SK-N-SH treated with all-trans-retinoic acid at 6 μM for 48 hours (cell line): ENCODE data around the gene PKM.

ENCODE experiments used
- ARNTL ChIP-seq: fragments of 450-650 bp; formaldehyde crosslinking; IDR thresholded peaks from 2 replicates; pipeline ENCODE4 v1.5.0; 2020; ENCODE audit warnings: low read depth, mild to moderate bottlenecking, moderate library complexity, borderline replicate concordance
- CSDC2 ChIP-seq: fragments of 250-450 bp; sonication (Bioruptor Pico); IDR thresholded peaks from 2 replicates; pipeline ENCODE4 v1.5.0; 2020; ENCODE audit warnings: mild to moderate bottlenecking, moderate library complexity
- GLIS3 ChIP-seq: fragments of 250-450 bp; sonication (Bioruptor Pico); IDR thresholded peaks from 2 replicates; pipeline ENCODE4 v1.5.0; 2020; ENCODE audit warnings: mild to moderate bottlenecking, moderate library complexity
- RARB ChIP-seq: fragments of 250-450 bp; sonication (Bioruptor Pico); IDR thresholded peaks from 2 replicates; pipeline ENCODE4 v1.8.0; 2021; ENCODE audit warnings: mild to moderate bottlenecking, moderate library complexity
- SNAI2 ChIP-seq: fragments of 250-450 bp; sonication (Bioruptor Pico); IDR thresholded peaks from 2 replicates; pipeline ENCODE4 v1.5.0; 2020; ENCODE audit warnings: mild to moderate bottlenecking, moderate library complexity
- TOX ChIP-seq: fragments of 250-450 bp; sonication (Bioruptor Pico); IDR thresholded peaks from 2 replicates; pipeline ENCODE4 v1.8.0; 2021; ENCODE audit warnings: mild to moderate bottlenecking, moderate library complexity, borderline replicate concordance
- TSHZ2 ChIP-seq: fragments of 250-450 bp; sonication (Bioruptor Pico); IDR thresholded peaks from 2 replicates; pipeline ENCODE4 v1.5.0; 2020; ENCODE audit warnings: mild to moderate bottlenecking, moderate library complexity
- ZFP30 ChIP-seq: fragments of 450-650 bp; formaldehyde crosslinking; IDR thresholded peaks from 2 replicates; pipeline ENCODE4 v1.5.0; 2022; ENCODE audit warnings: mild to moderate bottlenecking, moderate library complexity
- TF ChIP-seq, protein P1 (sequence below): fragments of 250-450 bp; sonication (Bioruptor Pico); IDR thresholded peaks from 2 replicates; pipeline ENCODE4 v1.8.0; 2020; ENCODE audit warnings: mild to moderate bottlenecking, moderate library complexity, borderline replicate concordance
- TF ChIP-seq, protein P2 (sequence below): fragments of 250-450 bp; sonication (Bioruptor Pico); IDR thresholded peaks from 2 replicates; pipeline ENCODE4 v1.5.1; 2021; ENCODE audit warnings: mild to moderate bottlenecking, moderate library complexity

DNA sequence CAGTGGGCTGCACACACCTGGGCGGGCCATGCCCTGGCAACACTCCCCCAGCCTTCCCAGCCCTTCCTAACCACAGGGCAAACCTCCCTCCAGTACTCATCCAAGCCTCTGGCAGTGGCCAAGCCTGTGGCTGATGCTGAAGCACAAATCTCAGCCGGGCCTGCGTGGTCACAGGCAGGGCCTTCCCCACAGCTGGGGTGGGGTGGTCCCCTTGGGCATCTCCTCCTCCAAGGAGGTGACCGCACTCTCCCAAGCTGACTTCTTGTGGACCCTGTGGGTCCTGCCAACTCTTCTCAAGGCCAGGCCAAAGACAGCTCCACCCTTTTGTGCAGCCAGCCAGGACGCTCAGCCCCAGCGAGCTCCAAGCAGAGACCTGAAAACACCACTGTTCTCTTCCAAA lies 54.8 kb downstream of the PKM start:
- TF ChIP-seq CSDC2 (CRISPR knock-in tag) (no peak), RARB (no peak), ARNTL (CRISPR knock-in tag) (no peak), ZFP30 (CRISPR knock-in tag) (no peak), TSHZ2 (CRISPR knock-in tag) (no peak), TOX (CRISPR knock-in tag) (no peak), GLIS3 (CRISPR knock-in tag) (no peak), SNAI2 (CRISPR knock-in tag) (no peak)
- TF ChIP-seq, protein P1, sequence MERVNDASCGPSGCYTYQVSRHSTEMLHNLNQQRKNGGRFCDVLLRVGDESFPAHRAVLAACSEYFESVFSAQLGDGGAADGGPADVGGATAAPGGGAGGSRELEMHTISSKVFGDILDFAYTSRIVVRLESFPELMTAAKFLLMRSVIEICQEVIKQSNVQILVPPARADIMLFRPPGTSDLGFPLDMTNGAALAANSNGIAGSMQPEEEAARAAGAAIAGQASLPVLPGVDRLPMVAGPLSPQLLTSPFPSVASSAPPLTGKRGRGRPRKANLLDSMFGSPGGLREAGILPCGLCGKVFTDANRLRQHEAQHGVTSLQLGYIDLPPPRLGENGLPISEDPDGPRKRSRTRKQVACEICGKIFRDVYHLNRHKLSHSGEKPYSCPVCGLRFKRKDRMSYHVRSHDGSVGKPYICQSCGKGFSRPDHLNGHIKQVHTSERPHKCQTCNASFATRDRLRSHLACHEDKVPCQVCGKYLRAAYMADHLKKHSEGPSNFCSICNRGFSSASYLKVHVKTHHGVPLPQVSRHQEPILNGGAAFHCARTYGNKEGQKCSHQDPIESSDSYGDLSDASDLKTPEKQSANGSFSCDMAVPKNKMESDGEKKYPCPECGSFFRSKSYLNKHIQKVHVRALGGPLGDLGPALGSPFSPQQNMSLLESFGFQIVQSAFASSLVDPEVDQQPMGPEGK (CRISPR knock-in tag) = no peak
- TF ChIP-seq, protein P2, sequence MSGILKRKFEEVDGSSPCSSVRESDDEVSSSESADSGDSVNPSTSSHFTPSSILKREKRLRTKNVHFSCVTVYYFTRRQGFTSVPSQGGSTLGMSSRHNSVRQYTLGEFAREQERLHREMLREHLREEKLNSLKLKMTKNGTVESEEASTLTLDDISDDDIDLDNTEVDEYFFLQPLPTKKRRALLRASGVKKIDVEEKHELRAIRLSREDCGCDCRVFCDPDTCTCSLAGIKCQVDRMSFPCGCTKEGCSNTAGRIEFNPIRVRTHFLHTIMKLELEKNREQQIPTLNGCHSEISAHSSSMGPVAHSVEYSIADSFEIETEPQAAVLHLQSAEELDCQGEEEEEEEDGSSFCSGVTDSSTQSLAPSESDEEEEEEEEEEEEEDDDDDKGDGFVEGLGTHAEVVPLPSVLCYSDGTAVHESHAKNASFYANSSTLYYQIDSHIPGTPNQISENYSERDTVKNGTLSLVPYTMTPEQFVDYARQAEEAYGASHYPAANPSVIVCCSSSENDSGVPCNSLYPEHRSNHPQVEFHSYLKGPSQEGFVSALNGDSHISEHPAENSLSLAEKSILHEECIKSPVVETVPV (CRISPR knock-in tag) = no peak
